NB4 (cell line): ENCODE measurements around the gene MRM2.

ENCODE experiments used
- CTCF ChIP-seq: IDR thresholded peaks from one replicate; pipeline ENCODE4 v1.5.1; 2012; ENCODE audit warnings: low read depth, low read length
- MAX ChIP-seq: IDR thresholded peaks from 2 replicates; pipeline ENCODE4 v1.6.1; 2011; ENCODE audit warnings: low read depth, low read length

- TF ChIP-seq CTCF (no peak), MAX (no peak)
Measured at GRCh38 chr7:2219136-2219535, 22.9 kb downstream of the MRM2 start.
